SHP77 (cell line): Measurements from ENCODE around the gene VIM.
A peak's percentile ranks its signal among the peaks of the same experiment; 100 is the strongest.

Experiments used
- DNase-seq, 2 experiments: peaks; one replicate each; lab custom pipeline; 2025; lab: John Stamatoyannopoulos, UW

The VIM gene

DNA sequence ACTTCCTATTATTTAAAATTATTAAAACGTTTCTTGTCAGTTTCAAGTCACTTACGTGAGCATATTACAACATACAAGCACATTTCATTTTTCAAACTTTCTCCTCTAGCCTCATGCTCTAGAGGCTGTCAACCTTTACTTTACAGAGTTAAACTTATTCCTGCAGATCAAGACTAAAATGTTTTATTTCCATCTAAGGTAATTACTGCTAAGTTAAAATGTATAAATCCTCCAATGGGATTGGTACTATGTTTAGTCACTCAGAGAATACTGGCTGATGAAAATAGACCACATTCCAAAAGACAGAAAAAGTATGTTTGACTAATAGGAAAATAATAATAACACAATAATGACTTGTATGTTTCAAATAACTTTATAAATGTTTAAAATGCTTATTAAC is 18.2 kb upstream of the VIM start:
- DNase-seq, result no peak

DNA sequence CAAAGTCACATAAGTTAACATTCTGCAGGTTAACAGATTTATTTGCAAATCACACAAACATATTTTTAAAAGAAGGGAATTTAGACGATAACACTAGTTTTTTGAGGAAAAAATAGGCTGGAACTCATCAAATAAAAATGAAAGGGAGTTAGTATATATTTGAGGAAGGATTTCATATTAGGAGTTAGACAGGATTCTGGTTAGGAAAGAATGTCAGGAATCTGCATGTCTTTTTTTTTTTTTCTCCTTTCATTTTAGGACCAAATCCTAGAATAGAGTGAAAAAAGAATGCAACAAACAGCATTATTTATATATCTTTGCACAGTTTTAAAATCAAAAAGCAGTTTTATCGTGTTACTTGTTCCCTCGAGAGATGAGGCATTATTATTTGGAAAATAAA is 17.7 kb upstream of the VIM start:
- no peak for DNase-seq

DNA sequence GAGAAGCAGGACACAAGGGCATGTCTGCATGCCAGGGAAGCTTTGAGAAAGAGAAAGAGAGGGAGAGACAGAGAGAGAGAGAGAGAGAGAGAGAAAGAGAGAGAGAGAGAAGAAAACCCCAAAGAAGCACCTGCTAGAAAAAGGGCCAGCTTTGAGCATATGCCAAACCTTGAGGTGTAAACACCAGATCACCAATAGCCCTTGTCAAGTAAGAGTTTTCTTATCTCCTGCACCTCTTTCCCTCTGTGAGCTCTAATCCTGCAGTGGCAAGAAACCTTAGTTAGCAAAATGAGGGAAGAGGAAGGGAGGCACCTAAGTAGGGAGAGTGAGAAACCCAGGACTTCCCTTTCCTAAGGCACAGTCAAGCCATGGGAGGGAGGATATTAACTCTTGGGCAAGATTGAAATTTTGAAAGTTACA is 15.2 kb upstream of the VIM start:
- no peak for DNase-seq

DNA sequence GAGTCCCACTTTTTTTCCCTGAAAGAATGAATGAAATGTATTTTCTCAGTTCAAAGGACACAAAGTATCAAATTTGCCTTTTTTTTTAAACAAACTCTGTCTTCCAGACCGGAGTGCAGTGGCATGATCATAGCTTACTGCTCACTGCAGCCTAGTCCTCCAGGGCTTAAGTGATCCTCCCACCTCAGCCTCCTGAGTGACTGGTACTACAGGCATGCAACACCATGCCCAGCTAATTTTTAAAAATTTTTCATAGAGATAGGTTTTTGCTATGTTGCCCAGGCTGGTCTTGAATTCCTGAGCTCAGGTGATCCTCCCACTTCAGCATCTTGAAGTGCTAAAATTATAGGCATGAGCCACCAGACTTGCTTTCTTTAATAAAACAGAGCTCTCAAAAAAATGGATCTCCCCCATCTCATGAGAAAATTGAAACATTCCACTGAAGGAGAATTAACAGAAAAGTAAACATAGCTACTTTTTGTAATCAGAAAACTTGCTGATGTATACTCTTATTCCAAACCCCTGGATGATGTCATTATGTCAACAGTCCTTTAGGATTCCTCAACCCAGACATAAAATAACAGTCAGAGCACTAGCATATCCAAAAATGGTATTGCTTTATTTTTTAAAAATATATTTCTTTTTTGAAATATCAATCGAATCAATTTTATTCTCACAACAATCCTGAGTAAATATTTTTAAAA is 14.2 kb upstream of the VIM start:
- DNase-seq, result no peak

DNA sequence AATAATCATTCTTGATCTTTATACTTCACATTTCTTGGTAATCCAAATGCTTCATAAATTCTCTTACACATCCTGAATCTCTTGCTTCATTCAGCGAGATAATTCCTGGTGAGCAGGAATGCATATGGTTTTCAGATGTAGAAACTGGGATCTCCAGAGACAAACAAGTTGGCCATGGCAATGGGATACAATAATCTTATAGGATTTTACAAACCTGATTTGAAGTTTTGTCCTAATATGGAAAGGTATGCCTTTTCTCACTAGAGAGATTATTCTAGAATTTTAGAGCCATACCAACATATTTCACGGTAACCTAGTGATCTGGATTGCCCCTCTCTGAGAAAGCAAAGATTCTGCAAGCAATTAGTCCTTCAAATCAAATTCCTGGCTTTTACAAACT is 13.5 kb upstream of the VIM start:
- DNase-seq, result no peak

DNA sequence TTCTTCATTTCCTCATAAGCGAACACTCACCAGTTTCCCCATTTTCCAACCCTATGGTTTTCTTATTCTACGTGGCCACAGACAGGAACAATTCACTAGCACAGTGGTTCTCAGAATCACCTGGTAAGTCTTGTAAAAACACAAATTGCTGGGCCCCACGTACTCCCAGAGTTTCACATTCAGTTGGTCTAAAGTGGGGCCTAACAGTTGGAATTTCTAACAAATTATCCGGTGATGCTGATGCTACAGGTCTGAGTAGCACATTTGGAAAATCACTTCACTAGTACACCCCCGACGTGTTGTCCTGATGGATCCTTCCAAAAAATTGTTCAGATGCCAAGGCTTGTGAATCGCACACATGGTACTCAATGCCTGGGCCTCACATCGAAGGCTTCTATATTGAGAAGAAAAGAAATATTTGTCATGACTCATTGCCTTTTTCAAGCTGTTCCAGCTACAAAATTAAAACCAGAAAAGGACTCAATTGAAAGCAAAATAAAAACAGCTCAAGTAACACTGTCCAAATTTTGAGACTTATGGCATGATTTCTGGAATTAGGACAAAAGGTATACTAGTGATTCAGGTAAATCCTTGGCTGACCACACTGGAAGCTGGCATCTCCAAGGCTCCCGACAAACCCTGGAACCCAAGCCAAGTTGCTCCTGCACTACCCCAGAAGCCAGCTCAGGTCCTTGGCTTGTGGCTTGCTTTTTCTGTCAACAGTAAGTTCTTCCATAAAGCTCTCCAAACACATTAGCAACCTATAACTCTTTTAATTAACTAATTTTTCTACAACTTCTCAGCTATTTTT is 12.9 kb upstream of the VIM start:
- no peak for DNase-seq

DNA sequence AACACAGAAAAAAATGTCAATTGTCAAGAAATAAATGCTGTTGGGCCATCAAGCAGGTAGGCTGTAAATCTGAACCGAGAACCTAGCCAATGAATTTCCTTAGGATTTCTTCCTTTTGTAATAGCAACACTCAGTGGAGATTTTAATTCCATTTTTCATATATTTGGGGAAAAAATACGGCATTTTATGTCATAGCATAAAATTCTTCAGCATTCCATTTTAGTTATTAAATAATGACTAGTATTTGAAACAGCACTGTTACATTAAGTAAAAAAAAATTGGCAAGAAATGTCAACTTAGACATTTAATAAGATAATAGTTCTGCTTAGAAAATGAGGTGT is 12.3 kb upstream of the VIM start:
- no peak for DNase-seq

DNA sequence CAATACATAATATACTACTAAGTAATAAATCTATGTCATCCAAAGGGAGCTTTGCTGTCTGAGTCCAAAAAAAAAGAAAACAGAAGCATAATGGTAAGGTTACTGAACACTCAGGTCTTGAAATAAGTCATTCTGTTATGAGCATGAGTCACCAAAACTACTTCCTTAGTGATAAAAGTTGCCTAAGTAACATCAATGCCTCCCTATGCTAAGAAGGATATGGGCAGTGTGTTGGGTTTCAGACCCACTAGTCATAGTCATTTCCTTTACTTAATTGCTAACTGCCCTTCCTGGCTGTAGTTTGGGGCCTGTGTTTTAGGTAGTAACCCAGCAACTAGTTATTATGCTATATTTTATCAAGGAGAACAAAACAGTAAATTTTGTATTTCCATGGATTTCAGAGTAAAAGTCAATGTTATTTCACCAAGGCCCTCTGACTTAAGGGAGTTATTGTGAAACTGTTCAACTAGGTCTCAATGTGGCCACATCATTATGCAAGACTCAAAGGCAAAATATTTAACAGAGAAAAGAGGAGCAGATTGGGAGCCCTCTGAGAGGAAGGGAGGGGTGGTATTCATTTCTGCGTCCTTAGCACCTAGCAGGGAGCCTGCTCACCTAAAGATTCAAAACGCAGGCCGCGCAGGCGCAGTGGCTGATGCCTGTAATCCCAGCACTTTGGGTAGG is 11.7 kb upstream of the VIM start:
- DNase-seq, result no peak

DNA sequence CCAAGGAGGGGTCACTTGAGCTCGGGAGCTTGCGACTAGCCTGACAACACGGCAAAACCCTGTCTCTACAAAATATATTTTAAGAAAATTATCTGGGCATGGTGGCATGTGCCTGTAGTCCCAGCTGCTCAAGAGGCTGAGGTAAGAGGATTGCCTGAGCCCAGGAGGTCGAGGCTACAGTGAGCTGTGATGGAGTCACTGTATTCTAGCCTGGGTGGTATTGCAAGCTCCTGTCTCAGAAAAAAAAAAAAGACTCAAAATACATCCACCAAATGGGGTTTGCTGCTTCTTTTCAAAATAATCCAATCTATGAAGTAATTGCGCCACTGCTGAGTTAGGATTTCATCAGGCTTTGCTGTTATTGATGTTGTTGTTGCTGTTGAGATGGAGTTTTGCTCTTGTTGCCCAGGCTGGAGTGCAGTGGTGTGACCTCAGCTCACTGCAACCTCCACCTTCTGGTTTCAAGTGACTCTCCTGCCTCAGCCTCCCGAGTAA is 11.1 kb upstream of the VIM start:
- no peak for DNase-seq

DNA sequence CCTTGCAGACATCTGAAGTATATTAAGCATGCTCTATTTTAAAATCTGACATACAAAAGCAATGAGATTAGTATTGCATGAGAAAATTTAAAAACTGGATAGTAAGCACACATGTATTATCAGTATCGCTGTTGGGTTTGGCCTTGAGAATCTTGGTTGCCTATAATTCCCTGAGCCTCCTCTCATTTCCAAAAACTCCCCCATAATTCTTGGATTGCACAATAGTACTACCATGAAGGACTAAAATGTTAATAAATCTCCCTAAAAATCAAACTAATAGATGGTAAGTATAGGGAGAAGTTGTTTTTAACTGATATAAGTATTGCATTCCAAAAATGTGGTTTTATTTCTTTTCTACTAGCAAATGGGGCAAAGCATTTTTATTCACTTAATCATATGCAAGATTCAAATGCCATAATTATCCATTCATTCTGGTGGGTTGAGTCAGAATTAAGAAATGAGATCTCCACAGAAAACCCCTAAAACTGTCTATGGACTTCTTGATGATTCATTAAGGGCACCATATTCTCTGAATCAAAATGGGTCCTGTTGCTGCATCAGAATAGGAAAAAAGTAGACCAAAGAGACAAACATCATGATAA is 10.3 kb upstream of the VIM start:
- no peak for DNase-seq

DNA sequence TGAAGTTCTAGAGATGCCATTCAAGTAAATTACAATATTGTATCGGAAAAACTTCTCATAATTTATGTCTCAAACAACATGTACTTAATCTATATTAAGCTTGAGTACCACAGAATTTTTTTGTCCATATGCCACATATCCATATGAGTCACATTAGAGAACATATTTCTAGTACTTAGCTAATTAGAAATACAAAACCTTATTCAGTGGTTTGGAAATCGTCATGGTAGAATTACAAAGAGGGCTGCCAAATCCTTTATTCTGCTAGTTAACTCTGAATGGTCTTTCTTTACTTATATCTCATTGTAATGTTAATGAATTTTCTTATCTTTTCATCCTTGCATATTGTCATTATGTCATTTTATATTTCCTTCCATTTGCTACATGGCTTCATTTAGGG is 9.0 kb upstream of the VIM start:
- no peak for DNase-seq

DNA sequence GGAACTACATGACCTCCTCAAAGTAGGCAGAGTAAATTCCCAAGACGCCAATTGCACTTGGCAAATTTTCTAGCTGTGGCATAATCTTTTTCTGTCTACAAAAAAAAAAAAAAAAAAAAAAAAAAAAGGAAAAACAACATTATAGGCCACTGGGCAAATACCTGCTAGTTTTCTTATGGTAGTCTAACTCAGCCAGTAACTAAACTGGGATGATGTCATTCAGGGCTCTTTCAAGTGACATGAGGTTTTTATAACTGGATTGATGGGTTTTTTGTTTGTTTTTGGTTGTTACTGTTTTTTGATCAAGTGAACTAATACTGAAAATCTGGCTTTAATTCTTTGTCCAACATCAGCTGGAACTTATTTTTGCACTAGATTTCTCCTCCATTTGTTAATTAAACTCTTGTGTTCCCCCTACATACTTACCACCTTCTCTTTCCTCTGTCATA is 7.4 kb upstream of the VIM start:
- DNase-seq, result peak in 1 of 2 experiments; percentile 21

DNA sequence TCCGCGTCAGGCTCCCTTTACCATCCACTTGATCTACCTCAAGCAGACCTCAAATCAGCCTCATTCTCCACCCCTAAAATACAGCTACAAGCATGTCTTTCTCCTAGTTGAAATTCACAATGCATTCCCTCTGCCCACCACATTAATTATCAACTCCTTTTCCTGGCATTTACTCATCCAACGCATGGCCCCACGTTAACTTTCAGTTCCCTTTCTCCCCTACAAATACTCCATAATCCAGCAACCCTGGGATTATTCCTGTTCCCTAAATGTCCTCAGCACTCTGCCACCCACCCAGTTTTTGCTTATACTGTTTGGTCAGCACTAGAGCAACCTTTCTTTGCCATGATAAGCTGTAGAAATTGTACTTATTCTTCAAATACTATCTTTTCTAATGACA is 5.7 kb upstream of the VIM start:
- no peak for DNase-seq

DNA sequence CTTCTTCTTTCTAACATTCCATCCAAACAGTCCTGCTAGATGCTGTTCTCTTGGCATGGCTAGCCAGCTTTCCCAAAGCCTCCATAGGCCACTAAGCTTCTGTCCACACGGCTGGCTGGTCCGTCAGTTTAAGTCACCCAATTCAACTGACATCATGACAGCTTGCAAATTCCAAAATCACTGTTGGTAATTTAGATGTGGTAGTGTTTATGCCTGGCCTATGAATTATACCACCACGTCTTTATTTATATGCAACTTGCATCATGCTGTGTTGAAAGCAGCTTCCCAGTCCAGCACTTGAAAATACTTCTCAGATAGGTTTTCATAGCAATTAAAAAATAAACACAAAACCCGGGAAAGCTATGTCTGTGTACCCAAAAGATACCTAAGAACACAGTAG is 2.2 kb upstream of the VIM start:
- DNase-seq, result no peak

DNA sequence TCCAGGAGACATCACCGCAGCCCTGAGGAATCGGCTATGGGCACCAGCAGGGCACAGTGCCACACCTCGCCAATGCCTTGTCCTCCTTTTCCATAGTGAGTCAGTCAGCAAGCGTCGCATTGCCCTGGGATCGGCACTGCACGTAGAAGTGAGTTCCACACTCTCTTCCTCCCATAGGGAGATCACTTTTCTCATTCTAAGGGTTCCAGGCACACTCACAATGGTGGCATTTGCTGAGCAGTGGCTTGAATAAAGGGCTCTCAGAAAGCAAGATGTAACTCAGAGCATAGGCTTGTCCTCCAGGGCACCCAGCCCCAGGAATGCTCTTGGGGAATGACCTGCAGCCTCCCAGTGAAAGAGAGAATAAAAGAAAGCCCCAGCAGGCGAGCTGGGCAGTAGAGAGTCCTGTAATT is 1.1 kb upstream of the VIM start:
- DNase-seq, result no peak

DNA sequence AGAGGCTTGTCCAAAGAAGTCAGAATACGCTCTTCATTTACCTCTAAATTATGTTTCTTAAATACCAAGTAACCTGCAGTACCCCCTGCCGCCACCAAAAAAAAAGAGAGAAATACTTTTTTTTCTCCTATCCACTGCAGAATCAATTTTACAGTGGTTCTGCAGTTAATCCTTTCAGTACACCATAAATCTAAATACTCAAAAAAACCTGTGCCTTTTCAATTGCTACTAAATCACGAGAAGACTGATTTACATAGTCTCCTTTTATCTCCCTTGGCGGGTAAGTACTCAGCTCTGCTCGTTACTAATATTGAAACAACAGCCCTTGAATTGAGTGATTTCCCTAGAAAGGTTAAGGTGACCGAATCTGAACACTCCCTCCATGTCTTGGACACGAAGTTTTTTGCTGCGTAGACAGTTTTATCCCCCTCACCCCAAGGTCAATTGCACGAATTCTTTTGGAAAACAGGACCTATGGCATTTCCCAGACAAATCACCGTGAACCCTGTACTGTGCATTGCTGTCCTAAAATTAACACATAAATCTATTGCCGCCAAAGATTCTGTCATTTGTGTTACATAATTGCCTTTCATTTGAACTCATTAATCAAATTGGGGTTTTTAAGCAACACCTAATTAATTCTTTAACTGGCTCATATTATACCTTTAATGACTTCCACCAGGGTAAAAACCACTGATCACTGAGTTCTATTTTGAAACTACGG is 512 bp upstream of the VIM start:
- DNase-seq, result no peak

DNA sequence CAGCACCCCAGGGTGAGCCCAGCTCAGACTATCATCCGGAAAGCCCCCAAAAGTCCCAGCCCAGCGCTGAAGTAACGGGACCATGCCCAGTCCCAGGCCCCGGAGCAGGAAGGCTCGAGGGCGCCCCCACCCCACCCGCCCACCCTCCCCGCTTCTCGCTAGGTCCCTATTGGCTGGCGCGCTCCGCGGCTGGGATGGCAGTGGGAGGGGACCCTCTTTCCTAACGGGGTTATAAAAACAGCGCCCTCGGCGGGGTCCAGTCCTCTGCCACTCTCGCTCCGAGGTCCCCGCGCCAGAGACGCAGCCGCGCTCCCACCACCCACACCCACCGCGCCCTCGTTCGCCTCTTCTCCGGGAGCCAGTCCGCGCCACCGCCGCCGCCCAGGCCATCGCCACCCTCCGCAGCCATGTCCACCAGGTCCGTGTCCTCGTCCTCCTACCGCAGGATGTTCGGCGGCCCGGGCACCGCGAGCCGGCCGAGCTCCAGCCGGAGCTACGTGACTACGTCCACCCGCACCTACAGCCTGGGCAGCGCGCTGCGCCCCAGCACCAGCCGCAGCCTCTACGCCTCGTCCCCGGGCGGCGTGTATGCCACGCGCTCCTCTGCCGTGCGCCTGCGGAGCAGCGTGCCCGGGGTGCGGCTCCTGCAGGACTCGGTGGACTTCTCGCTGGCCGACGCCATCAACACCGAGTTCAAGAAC is 1.1 kb downstream of the VIM start:
- no peak for DNase-seq

DNA sequence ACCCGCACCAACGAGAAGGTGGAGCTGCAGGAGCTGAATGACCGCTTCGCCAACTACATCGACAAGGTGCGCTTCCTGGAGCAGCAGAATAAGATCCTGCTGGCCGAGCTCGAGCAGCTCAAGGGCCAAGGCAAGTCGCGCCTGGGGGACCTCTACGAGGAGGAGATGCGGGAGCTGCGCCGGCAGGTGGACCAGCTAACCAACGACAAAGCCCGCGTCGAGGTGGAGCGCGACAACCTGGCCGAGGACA is 1.6 kb downstream of the VIM start:
- no peak for DNase-seq

DNA sequence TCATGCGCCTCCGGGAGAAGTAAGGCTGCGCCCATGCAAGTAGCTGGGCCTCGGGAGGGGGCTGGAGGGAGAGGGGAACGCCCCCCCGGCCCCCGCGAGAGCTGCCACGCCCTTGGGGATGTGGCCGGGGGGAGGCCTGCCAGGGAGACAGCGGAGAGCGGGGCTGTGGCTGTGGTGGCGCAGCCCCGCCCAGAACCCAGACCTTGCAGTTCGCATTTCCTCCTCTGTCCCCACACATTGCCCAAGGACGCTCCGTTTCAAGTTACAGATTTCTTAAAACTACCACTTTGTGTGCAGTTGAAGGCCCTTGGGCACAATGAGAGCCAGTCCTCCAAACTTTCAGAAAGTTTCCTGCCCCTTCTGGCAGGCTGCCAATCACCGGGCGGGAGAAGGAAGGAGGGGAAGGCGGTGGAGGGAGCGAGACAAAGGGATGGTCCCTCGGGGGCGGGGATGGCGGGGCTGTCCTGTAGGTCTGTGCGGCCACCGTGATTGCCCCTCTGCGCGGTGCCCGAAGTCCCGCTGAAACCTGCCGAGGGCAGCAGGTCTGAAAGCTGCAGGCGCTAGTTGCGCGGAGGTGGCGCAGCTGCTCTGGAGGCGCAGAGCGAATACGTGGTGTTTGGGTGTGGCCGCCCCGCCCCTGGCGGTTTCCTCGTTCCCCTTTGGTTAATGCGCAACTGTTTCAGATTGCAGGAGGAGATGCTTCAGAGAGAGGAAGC is 2.1 kb downstream of the VIM start:
- DNase-seq, result peak; percentile 47 to 70

DNA sequence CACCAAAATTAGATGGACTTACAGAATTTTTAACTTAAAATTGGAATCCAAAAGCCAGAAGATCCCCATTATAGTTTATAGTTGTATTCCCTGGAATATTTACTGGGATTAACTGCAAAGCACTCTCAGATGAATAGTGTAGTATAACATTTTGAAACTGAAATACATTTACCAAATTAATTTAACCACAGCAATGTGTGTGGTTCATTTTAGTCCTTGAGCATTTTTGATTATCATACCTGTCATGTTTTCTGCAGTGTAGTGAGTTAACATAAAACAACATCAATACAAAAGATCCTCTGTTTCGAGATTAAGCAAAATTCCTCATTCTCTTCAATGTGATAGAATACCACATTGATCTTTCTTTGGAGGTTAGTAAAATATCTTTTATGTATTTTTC is 3.7 kb downstream of the VIM start:
- no peak for DNase-seq
